ENCODE measurements around the gene IDH3G. TPM values are rescaled to one million over a fixed set of nuclear protein-coding genes. Genes with fewer than 3 reads are reported as not detected.

The IDH3G gene
- total and polyA plus RNA-seq, 2 donors (not counting 1 experiment from before 2014, with no cell fraction given): 44.6 to 55.7 TPM

DNA sequence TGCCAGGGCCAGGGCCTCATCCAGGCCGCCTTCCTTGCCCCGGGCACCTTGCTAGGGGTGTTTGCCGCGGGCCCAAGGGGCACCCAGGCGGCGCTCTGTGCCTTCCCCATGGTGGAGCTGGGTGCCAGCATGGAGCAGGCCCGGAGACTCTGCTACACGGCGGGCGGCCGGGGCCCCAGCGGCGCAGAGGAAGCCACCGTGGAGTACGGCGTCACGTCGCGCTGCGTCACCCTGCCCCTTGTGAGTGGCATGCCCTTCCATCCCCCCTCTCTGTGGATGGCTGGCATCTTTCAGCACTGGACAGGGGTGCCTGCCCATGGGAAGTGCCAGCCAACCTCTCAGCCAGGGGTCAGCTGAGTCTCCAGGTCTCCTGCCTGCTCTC lies 26.5 kb downstream of the IDH3G start:
- Histone ChIP-seq H3K79me2 (ENCODE audit: control insufficient read depth, insufficient read depth, low read length) (no peaks in the 10 kb centered on the region), H3K4me2 (ENCODE audit: extremely low read depth, insufficient read depth, low read length) (no peak overlapping the region), H3K4me3 (replicated peaks in 1 of 4; ENCODE audit: control extremely low read depth in 1 of 4, insufficient read depth in 1 of 4, low read depth in 3 of 4, low read length in 4 of 4) (no peak overlapping the region), H3K9ac (ENCODE audit: insufficient read depth, low read length) (no peak overlapping the region), H3K9me3 (ENCODE audit: control insufficient read depth, insufficient read depth, low read depth, low read length) (no peaks in the 10 kb centered on the region), H3K4me1 (ENCODE audit: control insufficient read depth, extremely low read depth, insufficient read depth, low read length) (peaks cover 3% of the 10 kb centered on the region), H3K27me3 (ENCODE audit: control insufficient read depth, insufficient read depth, low read length) (no peaks in the 10 kb centered on the region), H4K20me1 (ENCODE audit: control insufficient read depth, extremely low read depth, insufficient read depth, low read length) (no peaks in the 10 kb centered on the region), H3K27ac (ENCODE audit: insufficient read depth, low read length) (no peak overlapping the region), H3K36me3 (ENCODE audit: control insufficient read depth, insufficient read depth, low read length) (no peaks in the 10 kb centered on the region), H2AFZ (ENCODE audit: low read length) (no peak overlapping the region)
- no peak for DNase-seq (ENCODE audit: low read depth in 2 of 2)
- TF ChIP-seq EZH2 (IDR thresholded peaks at IDR 0.05; ENCODE audit: low read length, missing control alignments) (no peak), CTCF (conservative IDR thresholded peaks at IDR 0.05 in 1 of 2, IDR thresholded peaks at IDR 0.05 in 1 of 2; ENCODE audit: low read depth in 1 of 2, low read length in 2 of 2) (no peak)

DNA sequence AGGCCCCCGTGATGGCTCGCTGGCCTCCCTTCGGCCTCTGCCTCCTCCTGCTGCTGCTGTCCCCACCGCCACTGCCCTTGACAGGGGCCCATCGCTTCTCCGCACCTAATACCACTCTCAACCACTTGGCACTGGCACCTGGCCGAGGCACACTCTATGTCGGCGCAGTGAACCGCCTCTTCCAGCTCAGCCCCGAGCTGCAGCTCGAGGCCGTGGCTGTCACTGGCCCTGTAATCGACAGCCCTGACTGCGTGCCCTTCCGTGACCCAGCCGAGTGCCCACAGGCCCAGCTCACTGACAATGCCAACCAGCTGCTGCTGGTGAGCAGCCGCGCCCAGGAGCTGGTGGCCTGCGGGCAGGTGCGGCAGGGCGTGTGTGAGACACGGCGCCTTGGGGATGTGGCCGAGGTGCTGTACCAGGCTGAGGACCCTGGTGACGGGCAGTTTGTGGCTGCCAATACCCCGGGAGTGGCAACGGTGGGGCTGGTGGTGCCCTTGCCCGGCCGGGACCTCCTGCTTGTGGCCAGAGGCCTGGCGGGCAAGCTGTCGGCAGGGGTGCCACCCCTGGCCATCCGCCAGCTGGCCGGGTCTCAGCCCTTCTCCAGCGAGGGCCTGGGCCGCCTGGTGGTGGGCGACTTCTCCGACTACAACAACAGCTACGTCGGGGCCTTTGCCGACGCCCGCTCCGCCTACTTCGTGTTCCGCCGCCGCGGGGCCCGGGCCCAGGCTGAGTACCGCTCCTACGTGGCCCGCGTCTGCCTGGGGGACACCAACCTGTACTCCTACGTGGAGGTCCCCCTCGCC lies 27.1 kb downstream of the IDH3G start:
- Histone ChIP-seq H3K79me2 (ENCODE audit: control insufficient read depth, insufficient read depth, low read length) (no peaks in the 10 kb centered on the region), H3K9ac (ENCODE audit: insufficient read depth, low read length) (no peak overlapping the region), H3K4me2 (ENCODE audit: extremely low read depth, insufficient read depth, low read length) (no peak overlapping the region), H3K27ac (ENCODE audit: insufficient read depth, low read length) (no peak overlapping the region), H3K4me1 (ENCODE audit: control insufficient read depth, extremely low read depth, insufficient read depth, low read length) (peaks cover 3% of the 10 kb centered on the region), H3K36me3 (ENCODE audit: control insufficient read depth, insufficient read depth, low read length) (no peaks in the 10 kb centered on the region), H3K9me3 (ENCODE audit: control insufficient read depth, insufficient read depth, low read depth, low read length) (no peaks in the 10 kb centered on the region), H3K4me3 (replicated peaks in 1 of 4; ENCODE audit: control extremely low read depth in 1 of 4, insufficient read depth in 1 of 4, low read depth in 3 of 4, low read length in 4 of 4) (no peak overlapping the region), H3K27me3 (ENCODE audit: control insufficient read depth, insufficient read depth, low read length) (no peaks in the 10 kb centered on the region), H4K20me1 (ENCODE audit: control insufficient read depth, extremely low read depth, insufficient read depth, low read length) (no peaks in the 10 kb centered on the region), H2AFZ (ENCODE audit: low read length) (no peak overlapping the region)
- DNase-seq (ENCODE audit: low read depth in 2 of 2): no peak
- no peak for TF ChIP-seq CTCF (conservative IDR thresholded peaks at IDR 0.05 in 1 of 2, IDR thresholded peaks at IDR 0.05 in 1 of 2; ENCODE audit: low read depth in 1 of 2, low read length in 2 of 2)
- TF ChIP-seq EZH2 (IDR thresholded peaks at IDR 0.05; ENCODE audit: low read length, missing control alignments): no peak

DNA sequence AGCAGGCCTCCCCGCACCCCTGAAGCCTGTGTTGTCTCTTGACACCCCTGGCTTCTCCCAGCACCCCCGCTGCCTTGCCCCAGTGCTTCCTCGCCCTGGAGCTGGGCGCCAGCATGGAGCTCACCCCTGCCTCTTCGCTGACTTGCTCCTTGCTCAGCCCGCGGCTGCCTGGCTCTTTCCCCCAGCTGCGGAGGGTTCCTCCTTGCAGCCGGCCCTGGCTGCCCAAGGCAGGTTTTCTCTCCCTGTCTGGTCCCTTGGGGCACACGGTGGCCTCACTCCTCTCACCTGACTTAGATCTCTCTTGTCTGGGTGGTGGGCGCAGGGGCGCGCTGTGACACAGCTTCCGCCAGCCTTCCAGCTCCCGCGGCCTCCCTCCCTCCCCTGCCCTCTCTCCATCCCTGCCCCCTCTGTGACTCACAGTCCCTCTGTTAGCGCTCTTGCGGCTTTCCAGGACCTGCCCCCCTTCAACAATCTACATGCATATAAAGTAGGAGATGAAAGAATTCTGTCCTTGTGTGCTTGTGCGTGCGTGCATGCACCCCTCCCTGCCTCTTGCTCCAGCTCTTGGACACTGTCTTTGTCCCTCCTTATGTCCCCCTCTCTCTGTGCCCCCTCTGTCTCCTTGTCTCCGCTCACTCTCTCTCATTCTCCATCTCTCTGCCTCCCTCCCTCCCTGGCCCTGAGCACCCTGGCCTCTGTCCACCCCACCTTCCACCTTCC lies 27.9 kb downstream of the IDH3G start:
- no peak overlapping the region for H3K27ac ChIP-seq (ENCODE audit: insufficient read depth, low read length)
- DNase-seq (ENCODE audit: low read depth in 2 of 2): peak; percentile 67 to 76
- no peaks in the 10 kb centered on the region for H4K20me1 ChIP-seq (ENCODE audit: control insufficient read depth, extremely low read depth, insufficient read depth, low read length)
- peaks cover 3% of the 10 kb centered on the region for H3K4me1 ChIP-seq (ENCODE audit: control insufficient read depth, extremely low read depth, insufficient read depth, low read length)
- H2AFZ ChIP-seq (ENCODE audit: low read length): no peak overlapping the region
- no peak overlapping the region for H3K9ac ChIP-seq (ENCODE audit: insufficient read depth, low read length)
- no peaks in the 10 kb centered on the region for H3K9me3 ChIP-seq (ENCODE audit: control insufficient read depth, insufficient read depth, low read depth, low read length)
- TF ChIP-seq EZH2 (IDR thresholded peaks at IDR 0.05; ENCODE audit: low read length, missing control alignments) (no peak), CTCF (conservative IDR thresholded peaks at IDR 0.05 in 1 of 2, IDR thresholded peaks at IDR 0.05 in 1 of 2; ENCODE audit: low read depth in 1 of 2, low read length in 2 of 2) (no peak)
- H3K4me2 ChIP-seq (ENCODE audit: extremely low read depth, insufficient read depth, low read length): peak overlapping the region; percentile 44
- no peaks in the 10 kb centered on the region for H3K79me2 ChIP-seq (ENCODE audit: control insufficient read depth, insufficient read depth, low read length)
- H3K27me3 ChIP-seq (ENCODE audit: control insufficient read depth, insufficient read depth, low read length): no peaks in the 10 kb centered on the region
- H3K36me3 ChIP-seq (ENCODE audit: control insufficient read depth, insufficient read depth, low read length): no peaks in the 10 kb centered on the region
- peak overlapping the region in 1 of 4 experiments; percentile 22 for H3K4me3 ChIP-seq (replicated peaks in 1 of 4; ENCODE audit: control extremely low read depth in 1 of 4, insufficient read depth in 1 of 4, low read depth in 3 of 4, low read length in 4 of 4)

Data from fibroblast of lung (primary cell).